GM19328 (cell line): ENCODE data around the gene DNASE2.

Source experiments
- ATAC-seq: cut with Tn5 transposase; IDR thresholded peaks from one replicate; pipeline ENCODE4 v1.9.1; 2021; ENCODE audit warnings: mild to moderate bottlenecking, moderate library complexity; ENCODE audit not compliant: unreplicated experiment

The DNASE2 gene

DNA sequence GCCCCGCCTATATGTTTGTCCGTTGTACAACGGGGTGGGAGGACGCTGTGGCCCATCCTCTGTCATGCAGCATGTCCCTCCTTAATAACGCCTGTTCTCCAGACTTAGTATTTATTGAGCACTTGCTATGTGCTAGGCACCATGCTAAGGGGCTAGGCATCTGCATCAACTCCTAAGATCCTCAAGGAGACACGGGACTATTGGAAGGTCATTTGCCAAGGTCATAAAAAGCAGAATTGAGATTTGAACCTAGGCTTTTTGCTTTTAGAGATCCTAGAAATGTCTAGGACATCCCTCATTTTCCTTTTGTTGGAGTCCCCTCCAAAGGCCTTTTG, 44.8 kb downstream of the DNASE2 start:
- no peak for ATAC-seq

- ATAC-seq, result no peak
Observed at GRCh38 chr19:12834976-12835757, 46.1 kb downstream of the DNASE2 start.

DNA sequence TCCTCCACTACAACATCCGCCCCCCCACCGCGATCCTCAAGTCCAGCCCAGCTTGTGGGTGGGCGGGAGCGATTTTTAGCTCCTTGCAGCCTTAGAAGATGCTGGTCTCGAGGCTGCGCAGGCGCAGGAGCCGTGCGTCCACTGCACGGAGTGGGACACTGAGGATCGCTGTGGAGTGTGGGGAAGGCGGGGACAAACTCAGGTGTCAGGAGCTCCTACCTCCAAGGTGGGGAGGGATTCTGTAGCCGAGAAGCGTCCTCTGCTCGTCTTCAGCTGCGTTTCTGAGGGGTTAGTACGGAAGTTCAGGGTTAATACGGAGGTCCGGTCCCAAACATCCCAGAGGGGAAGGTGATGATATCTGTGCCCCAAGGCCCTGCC, 46.7 kb downstream of the DNASE2 start, which contains the start of gene RTBDN:
TSS of gene RTBDN (minus strand) at position 14 of the 378 bp plus-strand sequence. CDS start 4,600 bp downstream, outside the sequence.
- no peak for ATAC-seq

GRCh38 chr19:12833738-12834565, 47.3 kb downstream of the DNASE2 start:
- ATAC-seq, result no peak

DNA sequence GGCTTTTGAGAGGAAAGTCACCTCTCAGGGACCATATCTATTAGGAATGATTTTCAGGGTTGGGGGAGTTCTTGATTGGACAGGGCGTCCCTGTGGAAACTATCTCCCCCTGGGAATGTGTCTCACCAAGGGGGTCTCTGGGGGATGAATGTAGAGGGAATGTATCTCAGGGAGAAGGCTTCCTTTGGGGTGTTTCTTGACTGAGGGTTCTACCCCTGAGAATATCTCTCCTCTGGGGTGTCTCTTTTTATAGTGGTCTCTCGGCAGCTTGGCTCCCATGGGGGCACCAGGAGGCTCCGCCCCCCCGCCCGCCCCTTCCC, 47.9 kb downstream of the DNASE2 start:
- ATAC-seq, result no peak

DNA sequence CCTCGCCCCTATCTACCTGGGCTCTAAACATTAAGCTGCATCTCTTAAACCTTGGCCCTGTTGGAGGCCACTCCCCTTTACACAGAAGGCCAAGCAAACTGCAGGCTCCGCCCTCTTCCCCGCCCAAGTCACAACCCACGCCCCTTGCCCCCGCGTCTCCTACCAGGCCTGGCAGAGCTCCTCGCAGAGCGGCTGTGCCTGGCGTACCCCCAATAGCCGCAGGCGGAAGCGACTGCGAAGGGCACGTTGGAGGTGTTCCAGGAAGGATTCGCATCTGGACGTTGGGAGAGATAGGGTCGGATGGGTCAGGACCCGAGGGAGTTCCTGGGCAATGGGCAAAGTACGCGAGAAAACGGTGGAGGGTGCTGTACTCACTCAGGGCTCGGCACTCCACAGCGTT, 52.8 kb downstream of the DNASE2 start:
- ATAC-seq, result no peak

DNA sequence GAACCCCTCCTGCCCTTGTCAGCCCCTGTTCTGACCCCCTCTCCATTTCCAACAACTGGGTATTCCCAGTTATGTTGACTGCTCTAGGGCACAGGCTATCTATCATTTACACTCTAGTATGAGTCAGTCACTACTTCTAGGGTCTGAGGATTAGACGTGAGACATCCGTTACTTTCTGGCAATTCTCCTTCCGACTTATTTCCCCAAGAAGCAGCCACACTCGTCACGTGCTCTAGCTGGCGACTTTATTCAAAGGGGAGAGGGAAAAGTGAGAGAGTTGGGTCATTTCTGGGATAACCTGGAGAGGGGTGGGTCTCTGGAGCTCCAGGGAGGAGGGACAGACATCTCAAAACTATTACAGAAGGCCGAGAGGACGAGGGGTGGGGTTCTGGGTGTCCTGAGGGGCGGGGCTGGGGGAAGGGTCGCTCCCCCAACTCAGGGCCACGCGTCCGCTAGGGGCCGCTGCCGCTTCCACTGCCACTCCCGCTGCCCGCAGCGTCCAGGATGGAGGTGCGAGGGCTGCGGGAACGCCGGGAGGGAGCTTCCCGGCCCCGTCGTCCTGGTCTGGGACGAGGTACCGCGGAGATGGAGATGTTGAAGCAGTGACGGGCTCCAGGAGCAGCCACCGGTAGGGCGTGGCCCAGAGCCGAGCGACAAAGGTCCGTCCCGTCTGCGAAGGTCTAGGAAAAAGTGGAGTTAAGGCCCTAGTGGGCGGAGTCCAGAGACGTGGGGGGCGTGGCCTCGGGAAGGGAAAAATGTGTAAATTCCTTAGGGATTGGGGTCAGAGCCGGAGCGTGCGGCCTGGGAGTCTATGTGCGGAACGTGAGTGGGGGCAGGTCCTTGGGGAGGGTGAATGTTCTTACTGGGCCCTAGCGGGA, 55.8 kb downstream of the DNASE2 start:
- no peak for ATAC-seq
